GM23248 (cell line): ENCODE results near the gene TRAPPC3L.

Experiments
- EZH2 ChIP-seq: fragments of 200-600 bp; sonication (generic); IDR thresholded peaks from 2 replicates; pipeline ENCODE4 v1.6.1; 2018; ENCODE audit warnings: antibody characterized with exemption, mild to moderate bottlenecking; ENCODE audit not compliant: insufficient read depth, poor library complexity, severe bottlenecking
- EZH2phosphoT487 ChIP-seq: fragments of 200-600 bp; sonication (generic); IDR thresholded peaks from 2 replicates; pipeline ENCODE4 v1.6.1; 2018; ENCODE audit warnings: antibody characterized with exemption, moderate library complexity, mild to moderate bottlenecking, low read depth; ENCODE audit not compliant: insufficient read depth

DNA sequence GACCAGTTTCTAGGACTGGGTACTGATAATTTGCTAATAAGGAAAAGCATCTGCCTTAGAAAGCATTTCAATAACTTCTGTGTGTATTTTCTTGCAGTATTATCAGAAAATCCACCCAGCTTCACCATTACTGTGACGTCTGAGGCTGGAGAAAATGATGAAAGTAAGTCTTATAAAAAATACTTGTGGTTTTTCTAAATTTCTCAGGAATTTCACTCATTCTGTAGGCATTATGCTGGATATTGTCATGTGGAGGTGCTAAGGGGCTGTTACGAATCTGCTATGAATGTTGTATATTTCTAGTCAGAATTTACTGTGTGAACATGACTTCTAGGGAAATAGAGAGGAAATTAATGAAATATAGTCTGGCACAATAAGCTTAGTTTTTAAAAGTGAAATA lies 34.7 kb upstream of the TRAPPC3L start:
- TF ChIP-seq EZH2 (no peak), EZH2phosphoT487 (no peak)
